CD4-positive, alpha-beta T cell (primary cell): ENCODE results near the gene BEGAIN. TPM values are rescaled to one million over a fixed set of nuclear protein-coding genes. Genes with fewer than 3 reads are reported as not detected.

ENCODE experiments used
- ATAC-seq: fragments of 200-7000 bp; cut with Tn5 transposase; one replicate; pipeline ENCODE4 v1.10.0; 2022; ENCODE audit warnings: mild to moderate bottlenecking; ENCODE audit not compliant: poor library complexity
- CTCF ChIA-PET: fragments of 350-600 bp; sonication (Branson Sonifier 250); formaldehyde crosslinking; loops from one replicate; lab custom pipeline; 2021; ENCODE audit warnings: antibody characterized with exemption, inconsistent platforms; lab: Charles Lee
- POLR2A ChIA-PET: fragments of 350-600 bp; sonication (Branson Sonifier 250); formaldehyde crosslinking; loops from one replicate; lab custom pipeline; 2021; ENCODE audit warnings: antibody characterized with exemption, inconsistent platforms; lab: Charles Lee
- DNase-seq, 14 experiments: peaks; one replicate each; pipeline ENCODE4 v3.0.0-alpha.2; 2013 to 2020; ENCODE audit warnings: mixed read lengths in 2 of 14
- H3K27ac ChIP-seq, 2 donors: one replicate each; pipeline versions ENCODE4 v1.5.1 to v1.7.0; 2013; ENCODE audit warnings: low read length in 2 of 2, low read depth in 1 of 2, mild to moderate bottlenecking in 1 of 2
- H3K27me3 ChIP-seq, 2 experiments: 1 replicate in 1 of 2; 2 replicates in 1 of 2; pipeline versions ENCODE4 v1.6.1 to v1.7.0; 2013; ENCODE audit warnings: low read length in 2 of 2, control low read depth in 1 of 2, mild to moderate bottlenecking in 1 of 2, moderate library complexity in 1 of 2; ENCODE audit not compliant: insufficient read depth in 2 of 2, control insufficient read depth in 1 of 2
- H3K36me3 ChIP-seq: one replicate; pipeline ENCODE4 v1.6.1; 2013; ENCODE audit warnings: low read length, control low read depth; ENCODE audit not compliant: insufficient read depth
- H3K4me1 ChIP-seq: one replicate; pipeline ENCODE4 v1.6.1; 2013; ENCODE audit warnings: low read length, control low read depth; ENCODE audit not compliant: insufficient read depth
- H3K4me3 ChIP-seq: one replicate; pipeline ENCODE4 v1.5.1; 2013; ENCODE audit warnings: mild to moderate bottlenecking, low read length, moderate library complexity
- H3K9me3 ChIP-seq, 2 experiments: 1 replicate in 1 of 2; 2 replicates in 1 of 2; pipeline versions ENCODE4 v1.6.1 to v1.7.0; 2013; ENCODE audit warnings: low read length in 2 of 2, mild to moderate bottlenecking in 2 of 2, control low read depth in 1 of 2, moderate library complexity in 1 of 2; ENCODE audit not compliant: control insufficient read depth in 1 of 2, insufficient read depth in 1 of 2
- H3K27ac Mint-ChIP-seq: one replicate; pipeline ENCODE4 v1.8.0; 2020; ENCODE audit warnings: mixed read lengths
- H3K27me3 Mint-ChIP-seq: one replicate; pipeline ENCODE4 v1.8.0; 2021; ENCODE audit warnings: mixed read lengths
- H3K36me3 Mint-ChIP-seq: one replicate; pipeline ENCODE4 v1.8.0; 2021; ENCODE audit warnings: low read depth, mixed read lengths
- H3K4me1 Mint-ChIP-seq: one replicate; pipeline ENCODE4 v1.8.0; 2021; ENCODE audit warnings: low read depth, mixed read lengths
- H3K4me3 Mint-ChIP-seq: one replicate; pipeline ENCODE4 v1.8.0; 2020; ENCODE audit warnings: mild to moderate bottlenecking, mixed read lengths
- H3K9me3 Mint-ChIP-seq: one replicate; pipeline ENCODE4 v1.8.0; 2020; ENCODE audit warnings: mixed read lengths
- CTCF ChIP-seq: fragments of 200-600 bp; IDR thresholded peaks from one replicate; pipeline ENCODE4 v1.8.0; 2022; ENCODE audit warnings: antibody characterized with exemption, mild to moderate bottlenecking
- intact Hi-C, 2 experiments: fragments of 100-400 bp; cut with DNase I in 1 of 2; cut with micrococcal nuclease in 1 of 2; formaldehyde crosslinking; loops; one replicate each; pipeline versions ENCODE4 v1.15.1 to v1.9.0; 2023 to 2025; cut with DNase I, micrococcal nuclease
- total RNA-seq, 174 experiments: library from RNA in 2 of 174; stranded (reverse) in 2 of 174; gene quantifications; one replicate each; pipeline ENCODE4 v1.2.3 and lab custom pipeline; 2021 to 2026

Gene BEGAIN
- total RNA-seq, 2 experiments from 2014 or later = 1.5 to 2.0 TPM

- no peak for TF ChIP-seq CTCF
- POLR2A ChIA-PET = no interaction called here
- Mint-ChIP-seq H3K9me3 (no peaks in the 10 kb centered on the region), H3K27ac (no peak overlapping the region), H3K4me3 (no peak overlapping the region), H3K36me3 (no peaks in the 10 kb centered on the region), H3K27me3 (peaks cover 4% of the 10 kb centered on the region), H3K4me1 (peaks cover 21% of the 10 kb centered on the region)
- H3K4me3 ChIP-seq = no peak overlapping the region
- no peaks in the 10 kb centered on the region for H3K36me3 ChIP-seq
- DNase-seq (peak in 1 of 14 experiments; percentile 19), ATAC-seq (no peak)
- peaks cover 24% of the 10 kb centered on the region for H3K4me1 ChIP-seq
- intact Hi-C loops = no loop called here
- H3K27me3 ChIP-seq = no peaks in the 10 kb centered on the region
- CTCF ChIA-PET = no interaction called here
- H3K27ac ChIP-seq = no peak overlapping the region
- no peaks in the 10 kb centered on the region for H3K9me3 ChIP-seq
Measured at GRCh38 chr14:100621806-100622205, 34.6 kb upstream of the BEGAIN start.

- Mint-ChIP-seq H3K36me3 (no peaks in the 10 kb centered on the region), H3K27ac (no peak overlapping the region), H3K4me1 (peaks cover 21% of the 10 kb centered on the region), H3K9me3 (no peaks in the 10 kb centered on the region), H3K27me3 (peaks cover 4% of the 10 kb centered on the region), H3K4me3 (no peak overlapping the region)
- no peak for TF ChIP-seq CTCF
- Histone ChIP-seq H3K27ac (no peak overlapping the region), H3K36me3 (no peaks in the 10 kb centered on the region), H3K4me3 (no peak overlapping the region), H3K9me3 (no peaks in the 10 kb centered on the region), H3K27me3 (no peaks in the 10 kb centered on the region), H3K4me1 (peaks cover 29% of the 10 kb centered on the region)
- peak in 2 of 14 experiments; percentile 5 to 17 for DNase-seq
- ATAC-seq = no peak
- intact Hi-C loops = no loop called here
- POLR2A ChIA-PET = no interaction called here
- CTCF ChIA-PET = no interaction called here
Measured at GRCh38 chr14:100620255-100621100, 33.3 kb upstream of the BEGAIN start.

GRCh38 chr14:100619396-100620254 lies 32.4 kb upstream of the BEGAIN start:
- H3K4me3 ChIP-seq = no peak overlapping the region
- peaks cover 21% of the 10 kb centered on the region for H3K4me1 Mint-ChIP-seq
- DNase-seq (peak in 2 of 14 experiments; percentile 9 to 15), ATAC-seq (no peak)
- no peaks in the 10 kb centered on the region for H3K36me3 ChIP-seq
- H3K27me3 Mint-ChIP-seq = no peaks in the 10 kb centered on the region
- intact Hi-C loops = no loop called here
- CTCF ChIA-PET = no interaction called here
- H3K36me3 Mint-ChIP-seq = no peaks in the 10 kb centered on the region
- peaks cover 29% of the 10 kb centered on the region for H3K4me1 ChIP-seq
- no peak overlapping the region for H3K27ac ChIP-seq
- no peaks in the 10 kb centered on the region for H3K27me3 ChIP-seq
- H3K9me3 ChIP-seq = no peaks in the 10 kb centered on the region
- H3K9me3 Mint-ChIP-seq = no peaks in the 10 kb centered on the region
- no peak overlapping the region for H3K4me3 Mint-ChIP-seq
- no peak overlapping the region for H3K27ac Mint-ChIP-seq
- TF ChIP-seq CTCF = no peak
- POLR2A ChIA-PET = no interaction called here
